HCT116 (cell line): ENCODE measurements around the gene PTGIS. TPM values are rescaled to one million over a fixed set of nuclear protein-coding genes. Genes with fewer than 3 reads are reported as not detected.

ENCODE experiments used
- ATAC-seq: fragments of 200-7000 bp; cut with Tn5 transposase; 2 replicates; pipeline ENCODE4 v1.9.1; 2020; ENCODE audit warnings: mild to moderate bottlenecking, moderate library complexity
- BruUV-seq: library from RNA; stranded (reverse); fragments of 400-500 nt; replicated peaks from 2 replicates; lab custom pipeline; 2021; lab: Mats Ljungman, UMichigan
- CTCF ChIA-PET: fragments of 300-600 bp; sonication (Branson Sonifier 250); formaldehyde crosslinking; loops from one replicate; lab custom pipeline; 2021; ENCODE audit warnings: antibody characterized with exemption; lab: Charles Lee
- POLR2A ChIA-PET: fragments of 300-600, 350-600 bp; sonication (Branson Sonifier 250); formaldehyde crosslinking; loops from one replicate; lab custom pipeline; 2021; ENCODE audit warnings: antibody characterized with exemption; lab: Charles Lee
- RAD21 ChIA-PET, 2 experiments: fragments of 300-600 bp; sonication (Branson Sonifier 250); formaldehyde crosslinking; loops; one replicate each; lab custom pipeline; 2023; ENCODE audit warnings: low total read pairs in 2 of 2; ENCODE audit not compliant: uncharacterized antibody in 2 of 2, unreplicated experiment in 2 of 2, low non-redundant PET in 1 of 2; lab: Charles Lee
- DNase-seq: peaks from one replicate; pipeline ENCODE4 v3.0.0-alpha.2; 2010; ENCODE audit warnings: low read depth, low spot score
- H2AFZ ChIP-seq: fragments of 200-600 bp; shearing (Covaris generic), sonication (generic); 2 replicates; pipeline ENCODE4 v1.6.1; 2017; ENCODE audit warnings: low read depth, mixed run types, mixed read lengths, antibody characterized with exemption, low read length; ENCODE audit not compliant: poor library complexity, severe bottlenecking
- H3K27ac ChIP-seq: 2 replicates; pipeline ENCODE4 v1.5.1; 2012; ENCODE audit warnings: low read depth, low read length
- H3K27me3 ChIP-seq: fragments of 200-600 bp; sonication (generic); 2 replicates; pipeline ENCODE4 v1.6.1; 2016; ENCODE audit warnings: mixed run types, low read length, mixed read lengths; ENCODE audit not compliant: insufficient read depth
- H3K36me3 ChIP-seq, 2 experiments: fragments of 200-500 bp in 1 of 2; fragments of 200-600 bp in 1 of 2; sonication (Bioruptor generic) in 1 of 2; sonication (generic) in 1 of 2; 2 replicates each; pipeline versions ENCODE4 v1.5.1 to v1.6.1; 2014 to 2016; ENCODE audit warnings: low read length in 2 of 2, inconsistent platforms in 1 of 2, mixed read lengths in 1 of 2, mixed run types in 1 of 2; ENCODE audit not compliant: insufficient read depth in 2 of 2, control insufficient read depth in 1 of 2
- H3K4me1 ChIP-seq, 2 experiments: fragments of 200-600 bp in 1 of 2; sonication (generic) in 1 of 2; 2 replicates each; pipeline versions ENCODE4 v1.5.1 to v1.6.1; 2012 to 2017; ENCODE audit warnings: low read length in 2 of 2, inconsistent platforms in 1 of 2, mild to moderate bottlenecking in 1 of 2, mixed read lengths in 1 of 2, mixed run types in 1 of 2, moderate library complexity in 1 of 2; ENCODE audit not compliant: insufficient read depth in 2 of 2, control insufficient read depth in 1 of 2
- H3K4me2 ChIP-seq: fragments of 200-600 bp; sonication (generic); 2 replicates; pipeline ENCODE4 v1.6.1; 2017; ENCODE audit warnings: mixed run types, low read length, mixed read lengths
- H3K4me3 ChIP-seq, 2 experiments: fragments of 200-600 bp in 1 of 2; sonication (generic) in 1 of 2; replicated peaks in 1 of 2; 2 replicates each; pipeline ENCODE4 v1.5.1; 2011 to 2016; ENCODE audit warnings: low read length in 2 of 2, control low read depth in 1 of 2, low read depth in 1 of 2, mild to moderate bottlenecking in 1 of 2, mixed read lengths in 1 of 2, mixed run types in 1 of 2
- H3K79me2 ChIP-seq: fragments of 200-600 bp; sonication (generic); 2 replicates; pipeline ENCODE4 v1.6.1; 2017; ENCODE audit warnings: mild to moderate bottlenecking, mixed run types, low read length, moderate library complexity, mixed read lengths; ENCODE audit not compliant: insufficient read depth
- H3K9ac ChIP-seq: fragments of 200-600 bp; sonication (generic); 2 replicates; pipeline ENCODE4 v1.6.1; 2016; ENCODE audit warnings: low read length, mixed read lengths
- H3K9me2 ChIP-seq: fragments of 200-600 bp; sonication (generic), shearing (Covaris generic); 2 replicates; pipeline ENCODE4 v1.6.1; 2017; ENCODE audit warnings: mixed run types, mild to moderate bottlenecking, moderate library complexity; ENCODE audit not compliant: insufficient read depth
- H3K9me3 ChIP-seq, 2 experiments: fragments of 200-500 bp in 1 of 2; fragments of 200-600 bp in 1 of 2; sonication (Bioruptor generic) in 1 of 2; sonication (generic) in 1 of 2; 2 replicates each; pipeline ENCODE4 v1.6.1; 2014 to 2017; ENCODE audit warnings: low read length in 2 of 2, mixed read lengths in 2 of 2, inconsistent platforms in 1 of 2, low read depth in 1 of 2, mild to moderate bottlenecking in 1 of 2, mixed run types in 1 of 2, moderate library complexity in 1 of 2; ENCODE audit not compliant: control insufficient read depth in 1 of 2, insufficient read depth in 1 of 2
- H4K20me1 ChIP-seq: fragments of 200-600 bp; sonication (generic), shearing (Covaris generic); 2 replicates; pipeline ENCODE4 v1.6.1; 2017; ENCODE audit warnings: mixed run types, mild to moderate bottlenecking, moderate library complexity; ENCODE audit not compliant: insufficient read depth
- CBX3 ChIP-seq: IDR thresholded peaks from 2 replicates; pipeline ENCODE4 v1.6.1; 2012; ENCODE audit warnings: low read depth
- EGR1 ChIP-seq: IDR thresholded peaks from 2 replicates; pipeline ENCODE4 v1.6.1; 2012; ENCODE audit warnings: low read depth
- JUND ChIP-seq: IDR thresholded peaks from 2 replicates; pipeline ENCODE4 v1.6.1; 2012
- MAX ChIP-seq: IDR thresholded peaks from 2 replicates; pipeline ENCODE4 v1.6.1; 2012
- POLR2AphosphoS5 ChIP-seq: IDR thresholded peaks from 2 replicates; pipeline ENCODE4 v1.6.1; 2011; ENCODE audit warnings: mild to moderate bottlenecking, low read depth, low read length, moderate library complexity
- SP1 ChIP-seq: IDR thresholded peaks from 2 replicates; pipeline ENCODE4 v1.6.1; 2012; ENCODE audit warnings: low read depth
- TCF7L2 ChIP-seq: IDR thresholded peaks from 2 replicates; pipeline ENCODE4 v1.7.0; 2011; ENCODE audit warnings: borderline replicate concordance, inconsistent platforms; ENCODE audit not compliant: insufficient read depth, insufficient read length; ENCODE audit errors: extremely low read depth
- ZBTB33 ChIP-seq: IDR thresholded peaks from 2 replicates; pipeline ENCODE4 v1.6.1; 2011; ENCODE audit warnings: mild to moderate bottlenecking, low read length, moderate library complexity; ENCODE audit not compliant: insufficient replicate concordance; ENCODE audit errors: extremely low read depth
- ZFX ChIP-seq: fragments of 450-650 bp; IDR thresholded peaks from 2 replicates; pipeline ENCODE4 v1.6.1; 2017
- ZNF274 ChIP-seq: fragments of 200-500 bp; sonication (Bioruptor generic); IDR thresholded peaks from 2 replicates; pipeline ENCODE4 v1.6.1; 2014; ENCODE audit warnings: mild to moderate bottlenecking, low read depth, low read length, inconsistent platforms
- intact Hi-C: fragments of 100-400 bp; cut with micrococcal nuclease; formaldehyde crosslinking; loops from 2 replicates; pipeline ENCODE4 v1.10.0; 2022
- total RNA-seq: library from RNA; stranded (reverse); gene quantifications from one replicate; pipeline ENCODE4 v1.2.1, GENCODE V29; 2021; ENCODE audit not compliant: unreplicated experiment

PTGIS gene
- total RNA-seq, 1 experiment from 2014 or later = 0.25 TPM

- H3K9me2 ChIP-seq = no peaks in the 10 kb centered on the region
- H3K4me2 ChIP-seq = no peak overlapping the region
- no TSS peak for BruUV-seq
- ATAC-seq = no peak
- no peaks in the 10 kb centered on the region for H3K4me1 ChIP-seq
- H3K9me3 ChIP-seq = no peaks in the 10 kb centered on the region
- H3K4me3 ChIP-seq = no peak overlapping the region
- intact Hi-C loops = no loop called here
- no peak overlapping the region for H2AFZ ChIP-seq
- no peaks in the 10 kb centered on the region for H4K20me1 ChIP-seq
- H3K79me2 ChIP-seq = no peaks in the 10 kb centered on the region
- TF ChIP-seq ZNF274 = no peak
- TF ChIP-seq TCF7L2 = no peak
- TF ChIP-seq EGR1 = no peak
- no peak for TF ChIP-seq ZFX
- TF ChIP-seq MAX = no peak
- TF ChIP-seq CBX3 = no peak
- no peak for TF ChIP-seq JUND
- no peak for TF ChIP-seq SP1
- TF ChIP-seq ZBTB33 = no peak
- TF ChIP-seq POLR2AphosphoS5 = no peak
- no peaks in the 10 kb centered on the region for H3K27me3 ChIP-seq
- ChIA-PET CTCF (interaction anchor here (2.7 kb wide), 1 partner anchor 12 kb away, joined by 9 read pairs; no protein-coding TSS in a partner anchor), RAD21 (no interaction called here), POLR2A (no interaction called here)
- no peak for DNase-seq
- H3K9ac ChIP-seq = no peak overlapping the region
- no peaks in the 10 kb centered on the region for H3K36me3 ChIP-seq
- no peak overlapping the region for H3K27ac ChIP-seq
Measured at GRCh38 chr20:49496043-49496442, 71.9 kb downstream of the PTGIS start.
